GM20431 (cell line): ENCODE measurements around the gene SPAG9.
"Not testable (repeated sequence)": the region's sequence is repeated elsewhere in the genome, so short reads cannot be mapped to it uniquely, and the experiment has no call there.

ENCODE experiments used
- in situ Hi-C: fragments of 300-500 bp; cut with MseI, MboI; formaldehyde crosslinking; loops from one replicate; pipeline ENCODE4 v1.15.0; 2020; ENCODE audit warnings: low sequenced_read_pairs; ENCODE audit not compliant: unreplicated experiment

The SPAG9 gene

DNA sequence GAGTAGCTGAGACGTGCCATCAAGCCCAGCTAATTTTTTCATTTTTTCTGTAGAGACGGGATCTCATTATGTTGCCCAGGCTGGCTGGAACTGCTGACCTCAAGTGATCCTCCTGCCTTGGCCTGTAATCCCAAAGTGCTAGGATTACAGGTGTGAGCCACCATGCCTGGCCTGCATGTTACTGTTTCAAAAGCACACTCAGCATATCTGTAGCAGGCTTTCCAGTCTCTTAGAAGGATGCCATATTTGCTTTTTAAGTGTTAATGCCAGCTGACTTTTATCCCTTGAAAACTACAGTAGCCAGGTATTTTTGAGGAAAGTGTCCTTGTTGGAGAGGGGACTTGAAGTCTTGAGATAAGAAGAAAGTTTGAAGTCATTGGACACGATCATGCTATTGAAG is 15.3 kb upstream of the SPAG9 start:
- in situ Hi-C loops, result no loop called here

DNA sequence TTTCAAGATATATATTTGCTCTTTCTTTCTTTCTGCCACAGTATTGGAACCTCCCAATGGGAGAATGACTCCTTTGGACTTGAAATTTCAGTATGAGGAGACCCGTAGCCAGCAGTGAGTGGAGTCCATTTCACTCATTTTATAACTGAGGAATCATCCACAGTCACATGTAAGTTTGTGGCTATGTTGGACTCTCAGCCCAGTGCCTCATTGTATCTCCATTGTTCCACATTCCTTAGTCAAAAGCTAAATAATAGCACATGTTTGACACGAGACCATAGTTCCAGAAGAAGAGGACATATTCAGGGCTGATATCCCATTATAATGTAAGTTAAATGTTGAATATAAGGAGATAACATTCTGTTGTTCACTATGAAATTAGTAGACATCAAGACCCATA is 12.7 kb upstream of the SPAG9 start:
- in situ Hi-C loops, result no loop called here

DNA sequence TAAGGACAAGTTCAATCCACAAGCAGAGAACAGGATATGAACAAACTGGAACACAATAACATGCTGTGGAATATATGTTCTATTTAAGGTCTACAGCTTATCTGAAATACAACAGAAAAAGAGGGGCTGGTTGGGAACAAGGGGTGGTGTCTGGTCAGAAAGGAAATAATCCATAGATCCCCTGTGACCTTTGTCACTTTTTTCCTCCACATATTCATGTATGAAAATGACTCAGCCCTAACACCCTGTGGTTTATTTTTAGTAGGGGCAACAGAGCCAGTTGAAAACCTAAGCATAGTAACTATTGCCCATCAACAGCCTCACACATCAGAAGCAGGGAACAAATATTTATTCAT is 12.3 kb upstream of the SPAG9 start:
- in situ Hi-C loops, result no loop called here

DNA sequence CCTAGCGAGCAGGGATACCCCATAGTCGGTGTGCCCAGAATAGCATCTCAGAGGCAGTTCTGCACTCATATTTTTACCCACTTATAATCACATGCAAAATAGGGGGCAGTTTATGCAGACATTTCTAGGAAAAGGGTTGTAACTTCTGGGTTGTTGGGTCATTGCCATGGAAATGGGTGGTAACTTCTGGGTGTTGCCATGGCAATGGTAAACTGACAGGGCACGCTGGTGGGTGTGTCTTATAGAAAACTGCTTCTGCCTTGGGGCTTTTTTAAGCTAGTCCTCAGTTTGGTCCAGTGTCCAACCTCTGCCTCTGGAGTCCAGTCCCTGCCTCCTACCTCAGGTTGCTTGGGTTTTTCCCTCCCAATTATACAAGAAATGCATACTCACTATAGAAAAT is 7.4 kb upstream of the SPAG9 start:
- in situ Hi-C loops, result no loop called here

DNA sequence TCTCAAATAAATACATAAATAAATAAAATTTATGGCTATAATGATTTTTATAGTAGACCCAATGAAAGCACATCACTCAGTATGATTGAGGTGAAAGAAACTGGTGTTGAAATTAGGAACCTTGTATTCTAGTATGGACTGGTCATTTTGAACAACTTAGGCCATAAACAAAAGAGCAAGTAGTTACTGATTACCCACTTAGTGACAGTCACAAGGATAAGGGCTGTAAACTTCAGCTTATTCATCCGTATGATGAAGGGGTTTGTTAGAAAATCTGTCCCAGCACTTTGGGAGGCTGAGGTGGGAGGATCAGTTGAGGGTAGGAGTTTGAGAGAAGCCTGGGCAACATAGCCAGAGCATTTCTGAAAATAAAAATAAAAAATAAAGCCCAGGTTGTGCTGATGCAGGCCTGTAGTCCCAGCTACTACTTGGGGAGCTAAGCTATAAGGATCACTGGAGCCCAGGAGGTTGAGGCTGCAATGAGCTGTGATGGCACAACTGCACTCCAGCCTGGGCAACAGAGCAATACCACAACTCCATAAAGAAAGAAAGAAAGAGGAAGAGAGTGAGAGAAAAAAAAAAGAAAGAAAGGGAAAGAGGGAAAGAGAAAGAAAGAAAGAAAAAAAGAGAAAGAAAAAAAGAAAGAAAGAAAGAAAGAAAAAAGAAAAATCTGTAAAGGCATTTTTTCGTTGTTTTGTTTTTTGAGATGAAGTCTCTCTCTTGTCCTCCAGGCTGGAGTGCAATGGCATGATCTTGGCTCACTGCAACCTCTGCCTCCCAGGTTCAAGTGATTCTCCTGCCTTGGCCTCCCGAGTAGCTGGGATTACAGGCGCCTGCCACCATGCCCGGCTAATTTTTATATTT is 4.2 kb upstream of the SPAG9 start:
- in situ Hi-C loops, result no loop called here

DNA sequence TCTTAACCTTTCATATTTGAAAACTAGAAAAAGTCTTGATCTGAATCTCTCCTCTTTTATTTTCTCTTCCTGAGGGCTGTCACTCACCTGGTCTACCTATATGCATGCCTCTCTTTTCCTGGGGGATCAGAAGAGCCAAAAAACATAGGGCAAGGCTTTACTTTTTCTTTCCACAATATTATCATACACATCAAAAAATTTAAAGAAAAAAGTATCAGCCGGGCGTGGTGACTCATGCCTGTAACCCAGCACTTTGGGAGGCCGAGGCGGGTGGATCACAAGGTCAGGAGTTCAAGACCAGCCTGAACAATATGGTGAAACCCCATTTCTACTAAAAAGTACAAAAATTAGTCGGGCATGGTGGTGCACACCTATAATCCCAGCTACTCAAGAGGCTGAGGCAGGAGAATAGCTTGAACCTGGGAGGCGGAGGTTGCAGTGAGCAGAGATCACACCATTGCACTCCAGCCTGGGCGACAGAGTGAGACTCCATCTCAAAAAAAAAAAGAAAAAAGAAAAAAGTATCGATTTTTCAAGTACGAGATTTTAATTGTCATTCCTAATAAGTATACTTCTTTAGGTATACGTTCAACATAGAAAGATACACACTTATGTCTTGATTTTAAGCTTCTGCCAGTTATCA is 1.9 kb upstream of the SPAG9 start:
- in situ Hi-C loops, result not testable (repeated sequence)

DNA sequence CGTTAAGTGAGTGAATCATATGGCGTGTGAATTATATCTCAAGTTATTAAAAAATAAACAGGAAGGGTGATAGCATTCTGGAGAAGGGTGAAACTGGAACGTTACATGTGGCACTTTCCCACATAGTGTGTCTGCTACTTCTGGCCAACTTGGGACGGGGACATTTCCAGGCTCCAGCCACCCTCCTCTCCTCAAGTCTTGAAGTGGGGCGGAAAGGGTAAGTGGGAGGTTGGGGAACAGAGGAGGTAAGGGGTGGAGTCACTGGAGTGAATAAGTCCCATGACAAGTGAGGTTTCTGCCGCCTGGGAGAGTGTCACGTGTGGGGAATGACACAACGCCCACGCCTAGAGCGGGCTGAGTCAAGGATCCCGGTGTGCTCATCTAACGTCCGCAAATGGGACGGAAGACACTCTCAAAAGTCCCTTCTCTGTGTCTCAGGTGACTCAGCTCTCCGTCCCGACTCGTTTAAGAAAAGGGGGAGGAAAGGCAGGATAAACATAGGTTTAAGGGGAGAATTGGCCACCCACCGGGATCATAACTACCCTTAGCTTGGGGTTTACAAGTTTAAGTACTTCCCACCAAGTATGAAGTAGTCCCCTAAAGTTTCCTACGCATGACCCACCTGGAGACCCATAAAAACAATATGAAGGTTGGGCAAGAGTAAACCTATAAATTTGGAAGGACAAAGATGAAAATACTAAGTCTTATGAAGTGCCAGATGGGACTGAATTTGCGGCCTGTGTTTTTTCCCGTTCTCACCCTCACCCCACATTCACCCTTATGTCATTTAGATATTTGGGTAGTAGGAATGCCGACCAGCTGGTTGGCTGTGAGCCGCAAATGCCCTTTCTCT is 1.2 kb upstream of the SPAG9 start:
- in situ Hi-C loops, result no loop called here

DNA sequence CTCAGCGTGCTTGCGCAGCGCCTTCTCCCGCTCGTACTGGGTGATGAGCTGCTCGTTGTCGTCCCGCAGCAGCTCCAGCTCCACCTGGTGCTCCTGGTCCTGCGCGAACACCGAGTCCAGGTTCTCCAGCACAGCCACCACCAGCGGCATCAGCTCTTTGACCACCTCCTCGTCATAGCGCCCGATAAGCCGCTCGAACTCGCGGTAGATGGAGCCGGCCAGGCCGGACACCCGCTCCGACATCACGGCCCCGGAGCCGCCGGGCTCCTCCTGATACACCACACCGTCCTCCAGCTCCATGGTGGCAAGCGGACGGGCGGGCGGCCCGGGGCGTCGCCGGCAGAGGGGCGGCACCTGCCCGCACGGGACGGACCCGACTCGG is 320 bp downstream of the SPAG9 start:
- in situ Hi-C loops, result no loop called here

DNA sequence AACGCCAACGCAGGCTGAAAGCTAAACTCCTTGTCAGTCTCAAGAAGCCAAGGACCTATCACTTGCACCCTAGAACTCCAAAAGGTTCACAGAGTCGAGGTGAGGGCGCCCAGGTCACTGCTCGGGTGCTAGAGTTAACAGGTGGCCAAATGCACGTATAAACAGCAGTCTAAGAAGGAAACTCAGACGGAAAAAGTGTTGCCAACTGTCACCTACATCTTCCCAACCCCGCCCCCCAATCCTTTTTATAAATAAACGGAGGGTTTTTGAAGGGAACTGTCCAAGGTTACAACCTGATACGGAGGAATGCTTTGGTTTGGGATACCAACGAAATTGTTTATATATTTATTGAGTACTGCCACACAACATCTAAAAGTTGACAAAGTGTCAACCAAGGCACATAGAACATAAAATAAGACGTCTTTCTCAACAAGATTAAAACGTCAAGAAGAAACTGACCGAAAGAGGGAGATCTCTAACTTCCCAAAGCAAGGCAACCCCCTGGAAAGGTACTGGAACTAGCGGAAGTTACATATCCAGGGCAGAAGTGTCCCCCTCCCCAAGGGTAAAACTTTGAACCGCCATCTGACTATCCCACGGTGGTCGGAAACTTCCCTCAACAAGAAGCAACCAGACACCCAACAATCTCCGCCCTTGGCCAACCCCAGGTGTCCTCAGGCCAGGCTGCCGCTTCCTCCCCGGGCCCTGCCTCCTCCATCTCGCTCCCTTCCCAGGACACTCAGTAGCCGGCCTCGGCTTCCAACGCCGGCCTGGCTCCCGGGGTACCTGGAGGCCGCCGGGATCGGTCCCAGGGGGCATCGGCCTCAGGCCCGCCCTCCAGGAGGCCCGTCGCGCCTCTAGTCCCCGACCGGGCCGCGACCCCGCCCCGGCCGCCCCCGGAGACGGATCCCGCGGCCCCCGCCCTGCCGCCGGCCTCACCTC is 982 bp downstream of the SPAG9 start:
- in situ Hi-C loops, result no loop called here

DNA sequence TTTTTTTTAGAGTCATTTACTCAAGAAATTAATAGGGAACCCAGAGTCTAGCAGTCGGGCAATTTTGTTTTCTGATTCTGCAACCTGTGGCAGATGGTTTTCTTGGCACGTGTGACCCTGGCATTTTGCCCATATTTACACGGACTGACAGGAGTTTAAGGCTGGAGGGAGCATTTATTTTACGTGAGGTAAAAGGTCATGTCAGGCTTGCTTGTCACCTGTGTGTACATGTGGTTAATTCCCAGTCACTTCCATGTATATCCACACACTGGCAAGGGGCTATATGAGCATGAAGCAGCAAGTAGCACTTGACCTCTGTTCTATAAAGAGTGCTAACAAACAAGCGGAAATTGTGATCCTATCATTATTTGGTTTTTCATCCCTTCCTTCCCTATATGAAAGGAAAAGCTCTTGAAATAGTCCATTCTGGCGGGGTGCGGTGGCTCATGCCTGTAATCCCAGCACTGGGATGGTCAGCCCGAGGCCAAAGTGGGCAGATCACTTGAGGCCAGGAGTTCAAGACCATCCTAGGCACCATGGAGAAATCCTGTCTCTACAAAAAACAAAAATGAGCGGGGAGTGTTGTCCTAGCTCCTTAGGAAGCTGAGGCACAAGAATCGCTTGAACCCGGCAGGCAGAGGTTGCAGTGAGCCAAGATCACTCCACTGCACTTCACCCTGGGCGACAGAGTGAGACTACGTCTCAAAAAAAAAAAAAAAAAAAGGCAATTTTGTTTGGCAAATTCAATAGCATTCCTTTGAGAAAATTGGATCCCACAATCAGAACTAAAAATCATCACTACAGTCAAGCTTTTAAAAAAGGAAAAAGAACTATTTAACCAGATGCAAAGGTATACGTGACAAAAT is 2.1 kb downstream of the SPAG9 start:
- in situ Hi-C loops, result no loop called here

DNA sequence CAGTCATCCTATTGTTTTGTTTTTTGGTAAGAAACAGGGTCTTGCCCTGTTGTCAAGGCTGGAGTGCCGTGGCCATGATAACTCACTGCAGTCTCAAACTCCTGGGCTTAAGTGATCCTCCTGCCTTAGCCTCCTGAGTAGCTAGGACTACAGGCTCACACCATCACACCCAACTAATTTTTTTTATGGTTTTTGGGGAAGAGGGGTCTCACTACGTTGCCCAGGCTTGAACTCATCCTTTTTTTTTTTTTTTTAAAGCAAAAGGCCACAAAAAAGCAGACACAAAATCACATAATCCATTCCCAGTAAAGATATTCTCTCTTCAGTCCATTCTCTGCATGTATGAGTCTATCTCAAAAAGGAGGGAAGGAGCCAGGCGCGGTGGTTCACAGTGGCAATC is 5.5 kb downstream of the SPAG9 start:
- in situ Hi-C loops, result no loop called here

DNA sequence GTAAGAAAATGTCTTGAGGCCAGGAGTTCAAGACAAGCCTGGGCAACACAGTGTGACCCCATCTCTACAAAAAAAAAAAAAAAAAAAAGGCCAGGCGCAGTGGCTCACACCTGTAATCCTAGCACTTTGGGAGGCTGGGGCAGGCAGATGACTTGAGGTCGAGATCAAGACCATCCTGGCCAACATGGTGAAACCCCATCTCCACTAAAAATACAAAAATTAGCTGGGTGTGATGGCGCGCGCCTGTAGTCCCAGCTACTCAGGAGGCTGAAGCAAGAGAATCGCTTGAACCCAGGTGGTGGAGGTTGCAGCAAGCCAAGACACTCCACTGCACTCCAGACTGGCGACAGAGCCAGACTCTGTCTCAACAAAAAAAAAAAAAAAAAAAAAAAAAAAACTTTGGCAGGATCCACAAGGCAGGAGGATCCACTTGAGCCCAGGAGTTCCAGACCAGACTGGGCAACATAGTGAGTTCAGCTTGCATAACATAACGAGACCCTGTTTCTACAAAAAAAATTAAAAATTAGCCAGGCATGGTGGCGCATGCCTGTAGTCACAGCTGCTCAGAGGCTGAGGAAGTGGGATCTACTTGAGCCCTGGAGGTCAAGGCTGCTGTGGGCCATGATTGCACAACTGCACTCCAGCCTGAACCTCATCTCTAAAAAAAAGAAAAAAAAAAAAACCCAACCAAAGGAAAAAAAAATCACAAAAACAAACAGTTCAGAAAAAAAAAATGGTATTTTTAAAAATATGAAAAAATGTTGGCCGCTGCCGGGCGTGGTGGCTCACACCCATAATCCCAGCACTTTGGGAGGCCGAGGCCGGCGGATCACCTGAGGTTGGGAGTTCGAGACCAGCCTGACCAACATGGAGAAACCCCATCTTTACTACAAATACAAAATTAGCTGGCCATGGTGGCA is 8.1 kb downstream of the SPAG9 start:
- in situ Hi-C loops, result not testable (repeated sequence)

DNA sequence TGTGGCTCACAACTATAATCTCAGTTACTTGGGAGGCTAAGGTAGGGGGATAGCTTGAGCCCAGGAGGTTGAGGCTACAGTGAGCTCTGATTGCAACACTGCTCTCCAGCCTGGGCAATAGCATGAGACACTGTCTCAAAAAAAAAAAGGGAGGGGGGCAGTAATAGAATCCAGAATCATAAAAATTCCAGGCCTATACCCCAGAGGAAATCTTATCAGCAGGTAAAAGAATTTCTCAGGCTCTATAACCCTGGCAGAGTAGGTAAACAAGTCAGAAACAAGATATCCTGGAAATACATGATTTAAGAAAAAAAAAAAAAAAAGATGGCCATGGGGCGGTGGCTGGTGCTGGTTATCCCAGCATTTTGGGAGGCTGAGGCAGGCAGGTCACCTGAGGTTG is 12.9 kb downstream of the SPAG9 start:
- in situ Hi-C loops, result no loop called here

DNA sequence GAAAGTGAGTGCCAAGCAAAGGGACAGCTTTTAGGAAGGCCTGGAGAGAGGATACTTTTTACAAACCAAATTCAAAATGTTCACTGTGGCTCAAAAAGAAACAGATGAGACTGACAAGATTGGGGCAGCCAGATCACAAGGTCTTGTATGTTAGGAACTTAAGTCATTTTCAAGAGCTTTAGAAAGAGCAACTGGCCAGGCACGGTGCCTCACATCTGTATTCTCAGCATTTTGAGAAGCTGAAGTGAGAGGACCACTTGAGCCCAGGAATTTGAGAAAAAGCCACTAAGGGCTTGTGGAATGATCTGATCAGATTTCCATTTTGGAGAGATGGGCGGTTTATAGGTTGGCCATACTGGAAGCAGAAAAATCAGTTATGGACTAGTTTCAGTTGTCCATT is 17.2 kb downstream of the SPAG9 start:
- in situ Hi-C loops, result no loop called here

DNA sequence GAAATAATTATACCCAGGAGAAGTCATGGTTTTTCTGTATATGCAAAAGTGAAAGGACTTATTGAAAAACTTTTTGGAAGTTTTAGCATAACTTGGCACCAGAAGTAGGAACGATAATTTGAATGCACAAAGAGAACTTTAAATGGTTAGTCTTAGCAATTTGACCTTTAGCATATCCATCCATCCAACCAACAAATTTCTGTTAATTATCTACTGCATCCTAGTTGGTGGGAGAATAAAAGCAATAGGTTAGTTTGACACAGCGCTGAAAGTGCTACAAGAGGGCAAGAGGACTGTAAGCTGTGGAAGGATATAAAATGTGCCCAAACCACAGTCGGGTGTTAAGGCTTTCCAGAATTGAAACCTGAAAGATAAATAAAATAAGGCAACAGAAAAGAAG is 17.6 kb downstream of the SPAG9 start:
- in situ Hi-C loops, result no loop called here

DNA sequence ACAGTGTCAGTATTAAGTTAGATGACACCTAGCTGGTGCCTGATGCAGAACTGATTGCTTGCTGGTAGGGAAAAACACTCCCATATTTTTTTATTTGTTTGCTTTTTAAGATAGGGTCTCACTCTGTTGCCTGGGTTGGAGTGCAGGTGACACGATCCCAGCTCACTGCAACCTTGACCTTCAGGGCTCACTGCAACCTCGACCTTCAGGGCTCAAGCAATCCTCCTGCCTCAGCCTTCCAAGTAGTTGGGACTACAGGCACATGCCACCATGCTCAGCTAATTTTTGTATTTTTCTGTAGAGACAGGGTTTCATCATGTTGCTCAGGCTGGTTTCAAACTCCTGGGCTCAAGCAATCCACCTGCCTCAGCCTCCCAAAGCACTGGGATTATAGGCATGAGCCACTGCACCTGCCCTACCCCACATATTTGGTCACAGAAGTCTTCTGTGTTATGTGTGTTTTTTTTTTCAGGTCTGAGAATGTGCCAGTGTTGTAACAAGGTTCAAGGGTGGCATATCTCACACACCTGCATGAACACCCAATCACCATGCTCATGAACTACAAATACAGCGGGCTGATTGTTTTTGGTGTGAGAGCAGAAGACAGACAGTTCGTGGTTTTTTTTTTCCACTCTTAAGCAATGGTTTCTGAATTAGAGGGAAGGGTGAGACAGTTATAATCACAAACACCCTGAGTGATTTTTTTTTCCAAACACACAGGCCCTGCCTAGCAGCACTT is 22.8 kb downstream of the SPAG9 start:
- in situ Hi-C loops, result no loop called here

DNA sequence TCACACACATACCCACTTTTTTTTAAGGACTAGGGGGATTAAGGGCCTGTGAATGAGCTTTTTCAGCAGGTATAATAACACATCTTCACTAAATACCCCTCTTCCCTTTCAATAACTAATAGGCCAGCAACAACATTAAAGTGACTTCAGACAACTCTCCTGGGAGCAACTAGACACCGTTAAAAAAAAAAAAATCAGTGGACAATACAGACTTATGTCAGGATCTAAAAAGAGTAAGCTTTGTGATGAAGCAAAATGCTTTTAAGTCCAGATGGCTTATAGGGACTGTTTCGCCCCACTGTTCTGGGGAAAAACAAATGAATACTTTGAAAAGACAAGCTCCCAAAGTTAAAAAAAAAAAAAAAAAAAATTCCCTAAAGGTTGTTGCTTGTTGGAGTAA is 29.0 kb downstream of the SPAG9 start:
- in situ Hi-C loops, result no loop called here
